ENCODE measurements around the gene HAPLN3.
A peak's percentile ranks its signal among the peaks of the same experiment; 100 is the strongest.
"Not testable (repeated sequence)": the region's sequence is repeated elsewhere in the genome, so short reads cannot be mapped to it uniquely, and the experiment has no call there.

HAPLN3 gene

DNA sequence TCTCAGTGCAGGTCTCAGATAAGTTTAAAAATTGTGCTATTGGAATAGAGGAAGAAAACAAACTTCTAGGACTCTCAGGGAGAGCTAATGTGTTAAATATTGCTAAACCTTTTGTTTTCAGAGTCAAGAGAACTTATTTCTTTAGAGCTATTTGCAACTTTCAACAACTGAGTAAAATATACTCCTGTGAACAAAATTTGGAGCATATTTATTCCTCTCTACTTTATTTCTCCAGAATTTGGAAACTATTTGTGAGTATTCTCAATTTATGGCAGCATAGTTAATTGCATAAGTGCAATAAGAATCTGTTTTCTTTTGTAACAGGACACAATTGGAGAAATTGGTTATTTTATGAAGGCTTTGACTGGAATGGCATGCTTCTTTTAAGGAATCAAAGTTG is 32.8 kb upstream of the HAPLN3 start:
- H3K36me3 ChIP-seq (ENCODE audit: control insufficient read depth, insufficient read depth, low read length); H3K27me3 ChIP-seq (replicated peaks; ENCODE audit: control insufficient read depth, insufficient read depth, low read length, poor library complexity, severe bottlenecking); H3K9me3 ChIP-seq (ENCODE audit: control insufficient read depth, low read length); DNase-seq; H3K27ac ChIP-seq (ENCODE audit: insufficient read depth, low read length, poor library complexity, severe bottlenecking); H3K4me1 ChIP-seq (ENCODE audit: control insufficient read depth, insufficient read depth, low read length, poor library complexity, severe bottlenecking); H3K4me3 ChIP-seq (ENCODE audit: insufficient read depth, low read depth, low read length, poor library complexity, severe bottlenecking): not testable (repeated sequence)

DNA sequence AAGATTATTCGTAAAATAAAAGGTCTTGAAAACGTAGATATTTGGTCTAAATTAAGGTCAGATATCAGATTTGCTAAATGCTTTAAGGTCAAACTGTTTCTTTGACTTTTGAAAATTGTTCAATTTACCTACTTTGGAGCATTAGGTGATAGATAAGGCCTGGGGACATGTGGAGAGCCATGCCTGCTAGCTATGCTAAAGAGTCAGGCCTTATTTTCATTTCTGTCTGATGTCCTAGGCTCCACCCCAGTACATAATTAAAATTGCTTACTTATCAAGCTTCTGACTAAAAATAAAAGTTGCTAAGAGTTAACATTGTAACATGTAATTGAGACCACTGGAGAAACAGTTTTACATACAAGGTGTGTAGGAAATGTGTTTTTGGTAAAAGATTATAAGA is 30.3 kb upstream of the HAPLN3 start:
- not testable (repeated sequence) for DNase-seq; H3K27ac ChIP-seq (ENCODE audit: insufficient read depth, low read length, poor library complexity, severe bottlenecking); H3K4me3 ChIP-seq (ENCODE audit: insufficient read depth, low read depth, low read length, poor library complexity, severe bottlenecking); H3K9me3 ChIP-seq (ENCODE audit: control insufficient read depth, low read length); H3K4me1 ChIP-seq (ENCODE audit: control insufficient read depth, insufficient read depth, low read length, poor library complexity, severe bottlenecking); H3K36me3 ChIP-seq (ENCODE audit: control insufficient read depth, insufficient read depth, low read length); H3K27me3 ChIP-seq (replicated peaks; ENCODE audit: control insufficient read depth, insufficient read depth, low read length, poor library complexity, severe bottlenecking)

DNA sequence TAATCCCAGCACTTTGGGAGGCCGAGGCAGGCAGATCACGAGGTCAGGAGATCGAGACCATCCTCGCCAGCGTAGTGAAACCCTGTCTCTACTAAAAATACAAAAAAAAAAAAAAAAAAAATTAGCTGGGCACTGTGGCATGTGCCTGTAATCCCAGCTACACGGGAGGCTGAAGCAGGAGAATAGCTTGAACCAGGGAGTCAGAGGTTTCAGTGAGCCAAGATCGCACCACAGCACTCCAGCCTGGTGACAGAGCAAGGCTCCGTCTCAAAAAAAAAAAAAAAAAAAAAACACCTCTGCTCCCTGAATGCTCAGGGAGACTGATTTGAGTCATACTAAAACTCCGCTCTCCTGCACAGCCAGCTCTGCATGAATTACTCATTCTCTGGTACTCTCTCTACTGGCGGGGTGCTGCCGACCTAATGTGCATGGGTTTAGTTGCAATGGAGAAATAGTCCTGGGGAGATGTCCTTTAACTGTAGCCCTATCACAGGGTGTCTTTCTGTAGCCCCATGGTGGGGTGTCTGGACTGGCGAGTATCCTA is 25.6 kb upstream of the HAPLN3 start:
- not testable (repeated sequence) for H3K27me3 ChIP-seq (replicated peaks; ENCODE audit: control insufficient read depth, insufficient read depth, low read length, poor library complexity, severe bottlenecking); DNase-seq; H3K4me3 ChIP-seq (ENCODE audit: insufficient read depth, low read depth, low read length, poor library complexity, severe bottlenecking); H3K27ac ChIP-seq (ENCODE audit: insufficient read depth, low read length, poor library complexity, severe bottlenecking); H3K9me3 ChIP-seq (ENCODE audit: control insufficient read depth, low read length); H3K4me1 ChIP-seq (ENCODE audit: control insufficient read depth, insufficient read depth, low read length, poor library complexity, severe bottlenecking); H3K36me3 ChIP-seq (ENCODE audit: control insufficient read depth, insufficient read depth, low read length)

DNA sequence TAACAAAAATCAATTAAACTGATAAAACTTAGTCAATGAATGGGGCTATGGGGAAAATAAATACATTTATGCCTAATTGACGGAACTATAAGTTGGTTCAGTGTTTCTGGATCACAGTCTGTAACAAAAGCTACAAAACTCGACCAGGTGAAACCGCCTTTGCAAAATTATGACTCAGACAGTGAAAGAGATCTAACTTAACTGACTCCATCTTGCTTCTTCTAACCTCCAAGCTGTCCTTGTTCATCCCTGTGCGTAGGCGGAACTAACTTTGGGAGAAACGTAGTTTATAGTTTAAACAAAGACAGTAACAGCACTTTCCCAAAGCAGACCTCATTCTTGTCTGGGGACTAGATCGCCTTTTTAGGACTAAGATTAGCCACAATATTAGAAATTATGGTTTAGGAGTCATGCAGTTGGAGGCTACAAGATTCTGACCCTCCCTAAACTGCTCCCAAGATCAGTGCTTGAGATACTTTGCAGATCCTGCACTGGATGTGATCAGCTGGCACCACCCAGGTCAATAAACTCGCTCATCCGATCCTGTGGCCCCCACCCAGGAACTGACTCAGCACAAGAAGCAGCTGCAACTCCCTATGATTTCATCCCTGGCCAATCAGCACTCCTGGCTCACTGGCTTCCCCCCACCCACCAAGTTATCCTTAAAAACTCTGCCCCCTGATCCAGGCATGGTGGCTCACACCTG is 25.0 kb upstream of the HAPLN3 start:
- no peak overlapping the region for H3K27ac ChIP-seq (ENCODE audit: insufficient read depth, low read length, poor library complexity, severe bottlenecking)
- H3K4me1 ChIP-seq (ENCODE audit: control insufficient read depth, insufficient read depth, low read length, poor library complexity, severe bottlenecking), result no peaks in the 10 kb centered on the region
- no peaks in the 10 kb centered on the region for H3K27me3 ChIP-seq (replicated peaks; ENCODE audit: control insufficient read depth, insufficient read depth, low read length, poor library complexity, severe bottlenecking)
- no peak for DNase-seq
- no peak overlapping the region for H3K4me3 ChIP-seq (ENCODE audit: insufficient read depth, low read depth, low read length, poor library complexity, severe bottlenecking)
- no peaks in the 10 kb centered on the region for H3K36me3 ChIP-seq (ENCODE audit: control insufficient read depth, insufficient read depth, low read length)
- no peaks in the 10 kb centered on the region for H3K9me3 ChIP-seq (ENCODE audit: control insufficient read depth, low read length)

DNA sequence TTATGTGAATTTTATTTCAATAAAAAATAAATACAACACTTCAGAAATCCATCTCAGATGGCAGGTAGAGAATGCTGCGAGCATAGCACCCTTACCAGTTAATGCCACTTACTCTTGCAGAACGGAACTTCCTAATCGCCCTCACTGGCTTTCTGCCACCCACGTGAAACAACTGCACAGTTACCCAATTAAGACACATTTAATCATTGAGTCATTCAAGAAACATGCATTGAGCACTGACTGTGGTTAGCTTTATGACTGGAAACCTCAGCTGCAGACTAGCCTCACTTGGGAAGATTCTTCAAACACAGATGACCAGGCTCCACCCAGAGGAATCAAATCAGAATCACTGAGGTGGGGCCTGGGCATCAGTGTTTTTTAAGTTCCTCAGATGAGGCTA is 23.4 kb upstream of the HAPLN3 start:
- DNase-seq, result no peak
- Histone ChIP-seq H3K4me1 (ENCODE audit: control insufficient read depth, insufficient read depth, low read length, poor library complexity, severe bottlenecking) (no peaks in the 10 kb centered on the region), H3K36me3 (ENCODE audit: control insufficient read depth, insufficient read depth, low read length) (no peaks in the 10 kb centered on the region), H3K27ac (ENCODE audit: insufficient read depth, low read length, poor library complexity, severe bottlenecking) (no peak overlapping the region), H3K9me3 (ENCODE audit: control insufficient read depth, low read length) (no peaks in the 10 kb centered on the region), H3K27me3 (replicated peaks; ENCODE audit: control insufficient read depth, insufficient read depth, low read length, poor library complexity, severe bottlenecking) (no peaks in the 10 kb centered on the region), H3K4me3 (ENCODE audit: insufficient read depth, low read depth, low read length, poor library complexity, severe bottlenecking) (no peak overlapping the region)

DNA sequence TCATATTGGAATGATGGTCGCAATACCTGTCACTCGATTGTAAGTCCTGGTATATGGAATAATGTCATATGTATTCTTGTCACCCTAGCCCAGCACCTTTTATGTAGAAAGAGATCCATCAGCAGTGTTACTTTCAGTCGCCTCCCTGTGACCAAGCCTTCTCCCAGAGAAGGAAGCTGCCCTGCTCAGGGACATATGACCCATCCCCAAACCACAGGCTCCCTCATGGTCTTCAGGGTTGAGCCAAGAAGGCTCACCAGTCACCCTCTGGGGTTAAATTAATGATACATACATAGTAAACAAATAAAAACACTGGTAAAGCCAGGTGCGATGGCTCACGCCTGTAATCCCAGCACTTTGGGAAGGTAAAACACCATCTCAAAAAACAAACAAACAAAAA is 22.4 kb upstream of the HAPLN3 start:
- H3K27me3 ChIP-seq (replicated peaks; ENCODE audit: control insufficient read depth, insufficient read depth, low read length, poor library complexity, severe bottlenecking), result no peaks in the 10 kb centered on the region
- peaks cover under 1% of the 10 kb centered on the region for H3K4me1 ChIP-seq (ENCODE audit: control insufficient read depth, insufficient read depth, low read length, poor library complexity, severe bottlenecking)
- no peak for DNase-seq
- H3K9me3 ChIP-seq (ENCODE audit: control insufficient read depth, low read length), result no peaks in the 10 kb centered on the region
- H3K4me3 ChIP-seq (ENCODE audit: insufficient read depth, low read depth, low read length, poor library complexity, severe bottlenecking), result no peak overlapping the region
- H3K27ac ChIP-seq (ENCODE audit: insufficient read depth, low read length, poor library complexity, severe bottlenecking), result no peak overlapping the region
- H3K36me3 ChIP-seq (ENCODE audit: control insufficient read depth, insufficient read depth, low read length), result no peaks in the 10 kb centered on the region

DNA sequence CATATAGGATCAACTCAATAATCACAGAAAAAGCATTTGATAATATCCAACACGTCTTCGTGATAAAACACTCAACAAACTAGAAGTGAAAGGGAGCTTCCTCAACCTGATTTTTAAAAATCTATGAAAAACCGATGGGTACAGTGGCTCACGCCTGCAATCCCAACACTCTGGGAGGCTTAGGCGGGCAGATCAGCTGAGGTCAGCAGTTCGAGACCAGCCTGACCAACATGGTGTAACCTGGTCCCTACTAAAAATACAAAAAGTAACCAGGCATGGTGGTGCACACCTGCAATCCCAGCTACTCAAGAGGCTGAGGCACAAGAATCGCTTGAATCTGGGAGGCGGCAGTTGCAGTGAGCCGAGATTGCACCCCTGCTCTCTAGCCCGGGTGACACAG is 20.0 kb upstream of the HAPLN3 start:
- H3K27me3 ChIP-seq (replicated peaks; ENCODE audit: control insufficient read depth, insufficient read depth, low read length, poor library complexity, severe bottlenecking), result no peaks in the 10 kb centered on the region
- H3K4me1 ChIP-seq (ENCODE audit: control insufficient read depth, insufficient read depth, low read length, poor library complexity, severe bottlenecking), result peaks cover 10% of the 10 kb centered on the region
- no peak overlapping the region for H3K27ac ChIP-seq (ENCODE audit: insufficient read depth, low read length, poor library complexity, severe bottlenecking)
- H3K36me3 ChIP-seq (ENCODE audit: control insufficient read depth, insufficient read depth, low read length), result no peaks in the 10 kb centered on the region
- H3K4me3 ChIP-seq (ENCODE audit: insufficient read depth, low read depth, low read length, poor library complexity, severe bottlenecking), result no peak overlapping the region
- H3K9me3 ChIP-seq (ENCODE audit: control insufficient read depth, low read length), result no peaks in the 10 kb centered on the region
- no peak for DNase-seq

DNA sequence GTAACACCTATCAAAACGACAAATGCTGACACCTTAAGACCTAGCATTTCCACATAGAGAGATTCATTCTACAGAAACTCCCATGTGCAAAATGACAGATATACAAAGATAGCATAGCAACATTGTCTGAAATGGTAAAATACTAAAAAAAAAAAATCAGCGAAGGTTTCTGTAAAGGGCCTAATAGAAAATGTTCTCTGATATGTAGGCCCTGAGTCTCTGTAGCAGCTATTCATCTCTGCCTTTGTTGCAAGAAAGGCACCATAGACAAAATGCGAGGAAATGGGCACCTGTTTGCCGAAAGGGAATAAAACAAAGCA is 18.5 kb upstream of the HAPLN3 start:
- no peak for DNase-seq
- H3K4me3 ChIP-seq (ENCODE audit: insufficient read depth, low read depth, low read length, poor library complexity, severe bottlenecking), result peak overlapping the region; percentile 81
- H3K27ac ChIP-seq (ENCODE audit: insufficient read depth, low read length, poor library complexity, severe bottlenecking), result peak overlapping the region; percentile 54
- H3K36me3 ChIP-seq (ENCODE audit: control insufficient read depth, insufficient read depth, low read length), result no peaks in the 10 kb centered on the region
- H3K4me1 ChIP-seq (ENCODE audit: control insufficient read depth, insufficient read depth, low read length, poor library complexity, severe bottlenecking), result peaks cover 10% of the 10 kb centered on the region
- H3K27me3 ChIP-seq (replicated peaks; ENCODE audit: control insufficient read depth, insufficient read depth, low read length, poor library complexity, severe bottlenecking), result no peaks in the 10 kb centered on the region
- H3K9me3 ChIP-seq (ENCODE audit: control insufficient read depth, low read length), result no peaks in the 10 kb centered on the region

DNA sequence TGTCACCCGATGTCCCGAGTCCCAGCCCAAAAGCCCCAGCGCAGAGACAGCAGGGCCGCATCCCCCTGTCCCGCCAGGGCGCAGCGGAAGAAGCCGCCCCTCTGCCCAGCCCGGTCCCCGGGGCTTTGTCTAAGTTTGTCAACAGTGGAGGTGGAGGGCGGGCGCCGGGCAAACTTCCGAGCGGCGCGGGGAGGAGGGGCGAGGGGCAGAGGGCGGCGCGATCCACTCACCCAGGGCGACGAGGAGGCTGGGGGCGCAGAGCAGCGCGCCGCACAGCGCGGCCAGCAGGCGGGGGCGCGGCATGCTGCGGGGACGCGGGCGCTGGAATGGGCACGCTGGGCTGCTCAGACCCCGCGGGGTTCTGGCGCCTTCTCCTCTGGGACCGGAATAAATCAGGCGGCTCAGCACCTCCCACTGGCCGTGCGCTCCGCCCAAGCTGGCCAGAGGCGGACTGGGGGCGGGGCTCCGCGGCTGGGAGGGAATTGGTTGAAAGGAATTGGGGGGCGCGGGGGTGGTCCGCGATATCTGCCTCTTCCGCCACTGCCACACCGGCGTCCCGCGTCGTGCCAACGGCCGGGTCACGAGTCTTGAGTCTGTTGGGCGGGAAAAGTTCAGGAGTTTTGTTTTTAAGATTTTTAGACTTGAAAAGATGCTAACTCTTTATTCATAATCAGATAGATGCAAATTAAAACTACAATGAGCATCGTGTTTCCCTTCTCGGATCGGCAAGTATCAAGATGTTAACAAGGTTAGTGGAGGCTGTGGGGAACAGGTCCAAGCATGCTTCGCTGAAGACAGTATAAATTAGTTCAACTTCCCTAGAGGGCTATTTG is 17.9 kb upstream of the HAPLN3 start, which contains the start of gene MFGE8:
MFGE8 (minus strand) TSS at position 363 of the 833 bp plus-strand sequence; CDS start at position 303, 60 bp downstream.
- H3K27me3 ChIP-seq (replicated peaks; ENCODE audit: control insufficient read depth, insufficient read depth, low read length, poor library complexity, severe bottlenecking), result no peaks in the 10 kb centered on the region
- no peaks in the 10 kb centered on the region for H3K36me3 ChIP-seq (ENCODE audit: control insufficient read depth, insufficient read depth, low read length)
- H3K27ac ChIP-seq (ENCODE audit: insufficient read depth, low read length, poor library complexity, severe bottlenecking), result peak within 1 kb of the TSS; percentile 54
- no peaks in the 10 kb centered on the region for H3K9me3 ChIP-seq (ENCODE audit: control insufficient read depth, low read length)
- peaks cover 10% of the 10 kb centered on the region for H3K4me1 ChIP-seq (ENCODE audit: control insufficient read depth, insufficient read depth, low read length, poor library complexity, severe bottlenecking)
- peak; percentile 34 to 60 (median 60) for DNase-seq
- H3K4me3 ChIP-seq (ENCODE audit: insufficient read depth, low read depth, low read length, poor library complexity, severe bottlenecking), result peak within 1 kb of the TSS; percentile 81

DNA sequence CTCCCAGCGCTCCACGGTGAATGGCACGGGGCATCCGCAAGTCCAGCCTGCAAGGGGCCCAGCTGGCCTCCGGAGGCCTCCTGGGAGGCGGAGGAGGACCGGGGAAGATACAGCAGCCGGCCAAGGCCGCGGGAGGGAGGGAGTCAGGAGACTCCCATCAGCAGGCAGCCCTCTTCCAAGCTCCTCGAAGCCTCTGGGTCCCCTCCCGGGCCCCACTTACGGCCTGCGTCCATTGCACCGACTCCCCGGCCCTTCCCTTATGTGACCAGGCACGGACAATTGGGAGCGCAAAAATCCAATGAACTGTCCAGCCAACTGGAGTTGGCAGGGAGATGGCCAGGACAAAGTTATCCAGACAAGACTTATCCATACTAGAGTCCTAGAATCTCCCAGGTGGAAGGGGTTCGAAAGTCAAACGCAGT is 17.2 kb upstream of the HAPLN3 start:
- peak overlapping the region; percentile 54 for H3K27ac ChIP-seq (ENCODE audit: insufficient read depth, low read length, poor library complexity, severe bottlenecking)
- no peaks in the 10 kb centered on the region for H3K9me3 ChIP-seq (ENCODE audit: control insufficient read depth, low read length)
- H3K27me3 ChIP-seq (replicated peaks; ENCODE audit: control insufficient read depth, insufficient read depth, low read length, poor library complexity, severe bottlenecking), result no peaks in the 10 kb centered on the region
- no peaks in the 10 kb centered on the region for H3K36me3 ChIP-seq (ENCODE audit: control insufficient read depth, insufficient read depth, low read length)
- peak overlapping the region; percentile 81 for H3K4me3 ChIP-seq (ENCODE audit: insufficient read depth, low read depth, low read length, poor library complexity, severe bottlenecking)
- peaks cover 10% of the 10 kb centered on the region for H3K4me1 ChIP-seq (ENCODE audit: control insufficient read depth, insufficient read depth, low read length, poor library complexity, severe bottlenecking)
- no peak for DNase-seq

Measured in effector memory CD4-positive, alpha-beta T cell (primary cell).